Spleen (tissue), 11 donors: Measurements from ENCODE around the gene SLC22A3. TPM values are rescaled to one million over a fixed set of nuclear protein-coding genes. Genes with fewer than 3 reads are reported as not detected.

Source experiments
- DNase-seq: peaks from one replicate; pipeline ENCODE4 v3.0.0-alpha.2; 2020
- H3K27ac ChIP-seq, 8 donors: fragments of 200-600 bp; sonication (generic) in 7 of 8; 1 replicate in 4 of 8; 2 replicates in 4 of 8; pipeline versions ENCODE4 v1.5.0 to v1.8.0; 2016 to 2021; ENCODE audit warnings: inconsistent platforms in 4 of 8, mild to moderate bottlenecking in 4 of 8, moderate library complexity in 1 of 8
- H3K27me3 ChIP-seq, 7 donors: fragments of 200-600 bp; sonication (generic) in 6 of 7; replicated peaks in 1 of 7; 1 replicate in 4 of 7; 2 replicates in 3 of 7; pipeline versions ENCODE4 v1.5.0 to v1.8.0; 2016 to 2021; ENCODE audit warnings: inconsistent platforms in 3 of 7, mild to moderate bottlenecking in 1 of 7
- H3K36me3 ChIP-seq, 6 donors: fragments of 200-600 bp; sonication (generic) in 5 of 6; 1 replicate in 4 of 6; 2 replicates in 2 of 6; pipeline versions ENCODE4 v1.5.0 to v1.8.0; 2016 to 2021; ENCODE audit warnings: inconsistent platforms in 2 of 6
- H3K4me1 ChIP-seq, 6 donors: fragments of 200-600 bp; sonication (generic) in 5 of 6; 1 replicate in 3 of 6; 2 replicates in 3 of 6; pipeline versions ENCODE4 v1.5.0 to v1.8.0; 2016 to 2021; ENCODE audit warnings: inconsistent platforms in 3 of 6
- H3K4me3 ChIP-seq, 8 donors: fragments of 200-600 bp; sonication (generic) in 7 of 8; 1 replicate in 4 of 8; 2 replicates in 4 of 8; pipeline versions ENCODE4 v1.5.0 to v1.8.0; 2016 to 2021; ENCODE audit warnings: inconsistent platforms in 4 of 8, mild to moderate bottlenecking in 4 of 8, moderate library complexity in 2 of 8
- H3K9me3 ChIP-seq, 8 donors: fragments of 200-600 bp; sonication (generic) in 7 of 8; 1 replicate in 4 of 8; 2 replicates in 4 of 8; pipeline versions ENCODE4 v1.5.0 to v1.8.0; 2016 to 2021; ENCODE audit warnings: inconsistent platforms in 4 of 8
- CTCF ChIP-seq, 11 experiments: fragments of 200-600 bp in 7 of 11; fragments of 450-650 bp in 4 of 11; sonication (generic) in 4 of 11; IDR thresholded peaks in 8 of 11; conservative IDR thresholded peaks in 3 of 11; 1 replicate in 7 of 11; 2 replicates in 4 of 11; pipeline versions ENCODE4 v1.4.0 to v1.8.0; 2016 to 2021; ENCODE audit warnings: antibody characterized with exemption in 11 of 11, inconsistent platforms in 4 of 11, mild to moderate bottlenecking in 1 of 11
- POLR2A ChIP-seq, 3 donors: fragments of 450-650 bp; IDR thresholded peaks; one replicate each; pipeline ENCODE4 v1.5.1; 2017; ENCODE audit warnings: antibody characterized with exemption in 3 of 3, mild to moderate bottlenecking in 1 of 3
- POLR2AphosphoS5 ChIP-seq, 3 donors: sonication (generic); formaldehyde crosslinking; IDR thresholded peaks; one replicate each; pipeline ENCODE4 v1.5.1; 2017; ENCODE audit warnings: antibody characterized with exemption in 3 of 3
- WGBS, 5 donors: extraction: QIAGEN DNeasy Blood & Tissue Kit in 3 of 5; methylation state at CpG; one replicate each; pipeline versions ENCODE4 v1.1.5 to v1.1.7; 2013 to 2018; 5-methylcytosine and 5-hydroxymethylcytosine counted together
- intact Hi-C: fragments of 100-400 bp; cut with DNase I; formaldehyde crosslinking; loops from one replicate; pipeline ENCODE4 v1.15.0; 2023; ENCODE audit warnings: low total_unique reads
- polyA plus RNA-seq, 3 donors: library from polyadenylated mRNA; stranded (reverse); fragments of 200-250 nt; gene quantifications; one replicate each; pipeline ENCODE4 v1.2.1, GENCODE V29; 2013
- total RNA-seq, 7 donors: library from RNA; depleted of rRNA in 3 of 7; stranded (reverse); fragments of >200 nt in 3 of 7; fragmentation: NEBNext Ultra II Directional in 4 of 7; extraction: Animal tissue kit (Norgen Biotek cat#: 25700) in 4 of 7; gene quantifications; one replicate each; pipeline versions ENCODE4 v1.1.0 to v1.2.1, GENCODE V29; 2016 to 2021
- donor health status: healthy with polysubstance abuse.
- donor health status: DM: no; HTN: no; CAD: no; lungs with moderate emphysema.
- donor health status: DM: no; HTN: no; CAD: no.
- donor health status: Bipolar disorder and iron deficiency.
- donor health status: healthy.
- donor health status: DM: no; HTN: no; CAD: no.
- donor health status: DM: yes; HTN: yes; CAD: no.

The SLC22A3 gene
- total and polyA plus RNA-seq, 10 donors, result 0.70 to 2.2 (median 1.7) TPM

GRCh38 chr6:160382946-160383345 is 34.8 kb downstream of the SLC22A3 start:
- H3K4me1 ChIP-seq, result no peaks in the 10 kb centered on the region
- H3K36me3 ChIP-seq, result no peaks in the 10 kb centered on the region
- TF ChIP-seq POLR2AphosphoS5 (IDR thresholded peaks at IDR 0.05), result no peak
- TF ChIP-seq POLR2A (IDR thresholded peaks at IDR 0.05), result no peak
- TF ChIP-seq CTCF (IDR thresholded peaks at IDR 0.05 in 8 of 11, conservative IDR thresholded peaks at IDR 0.05 in 3 of 11), result no peak
- H3K27ac ChIP-seq, result no peak overlapping the region
- H3K9me3 ChIP-seq, result peaks cover 0 to 25% (median 12%) of the 10 kb centered on the region in 8 donors
- DNase-seq, result no peak
- WGBS, 5 donors, result 54 to 70% (median 63%) methylated on average over 1 of the region's 1 CpG
- no peak overlapping the region for H3K4me3 ChIP-seq
- peaks cover 0 to 15% (median 0%) of the 10 kb centered on the region in 7 donors for H3K27me3 ChIP-seq
- intact Hi-C loops, result no loop called here

- DNase-seq, result no peak
- peaks cover 0 to 15% (median 0%) of the 10 kb centered on the region in 7 donors for H3K27me3 ChIP-seq
- no peak overlapping the region for H3K27ac ChIP-seq
- H3K9me3 ChIP-seq, result peaks cover 0 to 24% (median 12%) of the 10 kb centered on the region in 8 donors
- 69 to 88% (median 79%) methylated on average over 5 of the region's 5 CpGs for WGBS, 5 donors
- no peak overlapping the region for H3K4me3 ChIP-seq
- H3K4me1 ChIP-seq, result no peaks in the 10 kb centered on the region
- H3K36me3 ChIP-seq, result no peaks in the 10 kb centered on the region
- intact Hi-C loops, result no loop called here
- TF ChIP-seq POLR2AphosphoS5 (IDR thresholded peaks at IDR 0.05), result no peak
- TF ChIP-seq POLR2A (IDR thresholded peaks at IDR 0.05), result no peak
- no peak for TF ChIP-seq CTCF (IDR thresholded peaks at IDR 0.05 in 8 of 11, conservative IDR thresholded peaks at IDR 0.05 in 3 of 11)
Observed at GRCh38 chr6:160386869-160387530, 38.8 kb downstream of the SLC22A3 start.

- intact Hi-C loops, result no loop called here
- Histone ChIP-seq H3K4me1 (no peaks in the 10 kb centered on the region), H3K36me3 (no peaks in the 10 kb centered on the region), H3K27ac (no peak overlapping the region), H3K27me3 (peaks cover 0 to 15% (median 0%) of the 10 kb centered on the region in 7 donors), H3K9me3 (peaks cover 0 to 13% (median 4%) of the 10 kb centered on the region in 8 donors), H3K4me3 (no peak overlapping the region)
- TF ChIP-seq POLR2AphosphoS5 (IDR thresholded peaks at IDR 0.05), result no peak
- no peak for TF ChIP-seq POLR2A (IDR thresholded peaks at IDR 0.05)
- no peak for TF ChIP-seq CTCF (IDR thresholded peaks at IDR 0.05 in 8 of 11, conservative IDR thresholded peaks at IDR 0.05 in 3 of 11)
- 54 to 66% (median 62%) methylated on average over 3 of the region's 3 CpGs for WGBS, 5 donors
- no peak for DNase-seq
Observed at GRCh38 chr6:160387916-160388643, 39.9 kb downstream of the SLC22A3 start.

- TF ChIP-seq CTCF (IDR thresholded peaks at IDR 0.05 in 8 of 11, conservative IDR thresholded peaks at IDR 0.05 in 3 of 11), result no peak
- TF ChIP-seq POLR2AphosphoS5 (IDR thresholded peaks at IDR 0.05), result no peak
- TF ChIP-seq POLR2A (IDR thresholded peaks at IDR 0.05), result no peak
- no peak overlapping the region for H3K4me3 ChIP-seq
- no peak overlapping the region for H3K27ac ChIP-seq
- peaks cover 0 to 4% (median 0%) of the 10 kb centered on the region in 8 donors for H3K9me3 ChIP-seq
- DNase-seq, result no peak
- H3K36me3 ChIP-seq, result no peaks in the 10 kb centered on the region
- 72 to 83% (median 76%) methylated on average over 4 of the region's 4 CpGs for WGBS, 5 donors
- H3K27me3 ChIP-seq, result peaks cover 0 to 15% (median 0%) of the 10 kb centered on the region in 7 donors
- H3K4me1 ChIP-seq, result no peaks in the 10 kb centered on the region
- intact Hi-C loops, result no loop called here
Observed at GRCh38 chr6:160388922-160389321, 40.7 kb downstream of the SLC22A3 start.
